Esophagus (tissue), 2 donors: ENCODE measurements around the gene MELTF. TPM values are rescaled to one million over a fixed set of nuclear protein-coding genes. Genes with fewer than 3 reads are reported as not detected.

Experiments
- H3K27ac ChIP-seq, 2 donors: one replicate each; pipeline ENCODE4 v1.5.1; 2013; ENCODE audit warnings: low read depth in 2 of 2, mild to moderate bottlenecking in 2 of 2, inconsistent platforms in 1 of 2, low read length in 1 of 2, moderate library complexity in 1 of 2
- H3K27me3 ChIP-seq, 2 donors: one replicate each; pipeline ENCODE4 v1.6.1; 2013; ENCODE audit warnings: low read length in 2 of 2, control low read depth in 1 of 2, mild to moderate bottlenecking in 1 of 2; ENCODE audit not compliant: insufficient read depth in 2 of 2, control insufficient read depth in 1 of 2
- H3K36me3 ChIP-seq, 2 donors: one replicate each; pipeline ENCODE4 v1.6.1; 2013; ENCODE audit warnings: low read length in 1 of 2; ENCODE audit not compliant: control insufficient read depth in 2 of 2, insufficient read depth in 2 of 2
- H3K4me1 ChIP-seq, 2 donors: one replicate each; pipeline ENCODE4 v1.6.1; 2013; ENCODE audit warnings: low read length in 1 of 2; ENCODE audit not compliant: control insufficient read depth in 2 of 2, insufficient read depth in 2 of 2
- H3K4me3 ChIP-seq, 2 donors: one replicate each; pipeline ENCODE4 v1.5.1; 2013; ENCODE audit warnings: low read length in 2 of 2, mild to moderate bottlenecking in 2 of 2, low read depth in 1 of 2, moderate library complexity in 1 of 2
- H3K9me3 ChIP-seq, 2 donors: one replicate each; pipeline ENCODE4 v1.6.1; 2013; ENCODE audit warnings: mild to moderate bottlenecking in 2 of 2, low read depth in 1 of 2, low read length in 1 of 2, moderate library complexity in 1 of 2; ENCODE audit not compliant: control insufficient read depth in 2 of 2, insufficient read depth in 1 of 2
- WGBS, 2 donors: extraction: QIAGEN DNeasy Blood & Tissue Kit; methylation state at CpG; one replicate each; pipeline ENCODE4 v1.1.7; 2013; 5-methylcytosine and 5-hydroxymethylcytosine counted together
- polyA plus RNA-seq, 2 donors: library from polyadenylated mRNA; stranded (reverse); fragments of 200-250 nt; gene quantifications; one replicate each; pipeline ENCODE4 v1.2.3, GENCODE V29; 2013
- donor health status: healthy with polysubstance abuse.
- donor health status: Bipolar disorder and iron deficiency.

MELTF gene
- polyA plus RNA-seq, 2 donors = 1.9 to 3.0 TPM

DNA sequence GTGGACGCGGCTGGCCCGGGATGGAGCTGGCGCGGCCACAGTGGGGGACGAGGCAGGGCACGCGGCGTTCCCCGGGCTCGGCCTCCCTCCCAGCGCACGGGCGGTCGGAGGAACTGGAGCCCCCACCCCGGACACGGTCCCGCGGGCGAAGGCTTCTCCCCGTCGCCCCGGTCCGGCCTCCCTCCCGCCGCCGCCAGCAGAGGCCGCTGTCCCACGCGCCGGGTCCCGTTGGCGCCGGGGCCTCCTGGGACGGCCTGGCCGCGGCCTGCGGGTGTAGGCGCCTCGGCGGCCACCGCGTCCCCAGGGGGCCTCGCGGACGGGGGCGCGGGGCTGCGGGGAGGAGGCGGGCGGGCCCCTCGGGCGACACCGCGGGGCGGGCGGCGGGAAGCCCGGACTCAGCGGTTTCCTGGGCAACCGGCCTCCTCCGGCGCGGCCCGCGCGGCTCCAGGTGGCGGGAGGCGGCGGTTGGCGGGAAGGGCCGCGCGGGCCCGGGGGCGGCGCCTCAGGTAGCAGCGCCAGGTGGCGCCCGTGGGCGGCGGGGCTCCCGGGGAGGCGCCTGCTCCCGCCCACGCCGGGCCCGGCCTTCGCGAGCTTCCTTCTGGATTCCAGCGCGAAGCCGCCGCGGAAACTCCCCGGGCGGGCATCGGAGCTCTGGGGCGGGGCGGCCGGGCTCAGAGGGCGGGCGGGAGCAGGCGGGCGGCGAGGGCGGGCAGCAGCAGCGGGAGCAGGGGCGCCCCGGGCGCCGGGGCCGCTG is 26.7 kb downstream of the MELTF start:
- Histone ChIP-seq H3K9me3 (peaks cover 0 to 3% of the 10 kb centered on the region in 2 donors), H3K27me3 (no peaks in the 10 kb centered on the region), H3K4me3 (peak overlapping the region; percentile 60), H3K4me1 (peaks cover 0 to 8% of the 10 kb centered on the region in 2 donors), H3K36me3 (no peaks in the 10 kb centered on the region), H3K27ac (peak overlapping the region; percentile 88)
- WGBS, 2 donors = 1% methylated on average over 14 to 113 of the region's 113 CpGs

DNA sequence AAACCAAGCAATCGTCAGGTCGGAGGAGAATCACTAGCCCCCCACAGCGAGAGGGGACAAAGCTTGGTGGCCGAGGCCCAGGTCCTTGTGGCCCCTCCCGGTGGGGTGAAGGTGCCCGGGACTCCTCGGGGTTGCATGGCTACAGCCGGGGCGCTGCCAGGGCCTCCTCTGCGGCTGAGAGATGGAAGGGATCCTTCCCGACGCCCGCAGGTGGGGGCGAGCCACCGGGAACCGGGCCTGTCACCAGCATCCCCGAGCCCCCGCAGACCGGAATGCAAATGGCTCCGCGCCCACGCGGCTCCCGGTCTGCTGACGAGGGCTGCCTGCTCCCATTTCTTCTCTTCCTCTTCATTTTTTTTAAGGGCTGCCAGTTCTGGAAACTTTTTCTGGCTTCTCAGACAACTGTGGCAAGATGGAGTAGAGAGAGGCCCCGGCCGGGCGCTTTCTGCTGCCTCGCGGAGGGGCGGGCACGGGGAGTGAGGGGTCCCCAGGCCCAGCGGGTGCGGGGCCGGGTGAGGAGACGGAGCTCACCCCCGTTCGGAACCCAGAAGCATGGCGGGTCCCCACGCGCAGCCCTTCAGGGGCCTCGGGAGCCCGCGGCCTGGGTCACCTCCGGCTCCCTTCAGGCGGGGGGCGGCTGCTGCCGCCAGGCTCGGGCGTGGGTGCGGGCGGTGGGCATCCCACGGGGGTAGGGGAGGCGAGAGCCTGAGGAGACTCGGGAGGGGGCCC is 27.5 kb downstream of the MELTF start:
- no peaks in the 10 kb centered on the region for H3K36me3 ChIP-seq
- peaks cover 0 to 3% of the 10 kb centered on the region in 2 donors for H3K9me3 ChIP-seq
- peak overlapping the region; percentile 88 for H3K27ac ChIP-seq
- H3K4me1 ChIP-seq = peaks cover 0 to 8% of the 10 kb centered on the region in 2 donors
- H3K27me3 ChIP-seq = no peaks in the 10 kb centered on the region
- 15 to 35% methylated on average over 47 to 55 of the region's 55 CpGs for WGBS, 2 donors
- H3K4me3 ChIP-seq = peak overlapping the region; percentile 60

DNA sequence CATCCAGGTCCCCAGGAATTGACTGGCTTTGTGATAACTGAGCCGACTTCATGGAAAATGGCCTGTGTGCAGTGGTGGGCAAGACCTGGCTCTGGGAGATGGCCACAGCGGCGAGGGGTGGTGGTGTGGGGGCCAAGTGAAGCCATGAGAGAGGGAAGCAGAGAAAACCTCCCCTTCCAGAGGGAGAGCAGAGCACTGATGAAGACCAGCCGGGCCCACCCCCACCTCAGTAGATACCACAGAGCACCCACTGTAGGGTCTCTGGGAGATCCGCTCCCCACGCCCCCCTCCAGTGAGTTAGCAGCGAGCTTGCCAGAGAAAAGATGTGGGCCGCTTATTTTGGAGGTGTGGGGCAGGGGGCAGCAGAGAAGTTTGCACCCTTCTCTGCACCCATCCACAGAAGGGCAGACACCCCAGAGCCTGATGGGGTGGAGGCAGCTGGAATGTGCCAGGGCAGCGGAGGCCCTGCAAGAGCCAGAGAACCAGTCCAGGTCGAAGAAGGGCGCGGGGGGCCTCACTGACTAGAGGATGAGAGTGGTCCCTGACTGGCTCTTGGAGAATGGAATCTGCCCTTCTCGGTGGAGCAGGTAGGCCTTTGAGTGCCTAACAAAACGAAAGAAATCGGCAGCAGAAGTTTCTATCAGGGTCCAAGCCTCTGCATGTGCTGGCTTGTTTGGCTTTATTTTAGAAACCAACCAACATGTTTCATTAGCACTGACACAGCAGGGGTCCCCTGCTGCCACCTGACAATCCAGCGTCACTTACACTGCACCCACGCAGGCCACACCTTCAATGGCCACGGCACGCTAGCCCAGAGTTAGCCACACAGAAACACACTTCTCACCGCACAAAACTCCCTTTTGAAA is 28.3 kb downstream of the MELTF start:
- H3K36me3 ChIP-seq = no peaks in the 10 kb centered on the region
- H3K9me3 ChIP-seq = peaks cover 0 to 3% of the 10 kb centered on the region in 2 donors
- H3K27me3 ChIP-seq = no peaks in the 10 kb centered on the region
- peak overlapping the region; percentile 60 for H3K4me3 ChIP-seq
- H3K4me1 ChIP-seq = peaks cover 0 to 10% of the 10 kb centered on the region in 2 donors
- peak overlapping the region; percentile 88 for H3K27ac ChIP-seq
- 76 to 83% methylated on average over 20 of the region's 20 CpGs for WGBS, 2 donors

DNA sequence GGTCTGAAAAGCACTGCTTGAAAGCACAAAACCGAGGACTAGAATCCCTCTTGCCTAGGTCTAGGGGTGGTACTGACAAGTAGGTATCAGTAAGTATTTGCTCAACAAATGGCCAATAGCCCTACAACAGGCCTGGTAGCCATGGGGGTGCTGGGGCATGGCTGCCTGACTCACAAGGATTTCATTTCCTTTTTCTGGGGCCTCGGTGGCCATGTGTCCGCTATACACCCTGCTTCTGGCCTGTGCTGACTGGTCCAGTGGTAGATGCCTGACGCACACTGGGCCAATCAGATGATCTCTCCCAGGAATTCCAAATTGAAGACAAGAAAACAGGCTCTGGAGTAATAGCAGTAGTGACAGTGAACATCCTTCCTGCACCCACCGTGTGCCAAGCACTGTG is 29.4 kb downstream of the MELTF start:
- H3K27ac ChIP-seq = no peak overlapping the region
- no peaks in the 10 kb centered on the region for H3K36me3 ChIP-seq
- H3K4me1 ChIP-seq = peaks cover 0 to 10% of the 10 kb centered on the region in 2 donors
- H3K4me3 ChIP-seq = no peak overlapping the region
- 84 to 85% methylated on average over 5 of the region's 5 CpGs for WGBS, 2 donors
- H3K27me3 ChIP-seq = no peaks in the 10 kb centered on the region
- peaks cover 0 to 3% of the 10 kb centered on the region in 2 donors for H3K9me3 ChIP-seq

DNA sequence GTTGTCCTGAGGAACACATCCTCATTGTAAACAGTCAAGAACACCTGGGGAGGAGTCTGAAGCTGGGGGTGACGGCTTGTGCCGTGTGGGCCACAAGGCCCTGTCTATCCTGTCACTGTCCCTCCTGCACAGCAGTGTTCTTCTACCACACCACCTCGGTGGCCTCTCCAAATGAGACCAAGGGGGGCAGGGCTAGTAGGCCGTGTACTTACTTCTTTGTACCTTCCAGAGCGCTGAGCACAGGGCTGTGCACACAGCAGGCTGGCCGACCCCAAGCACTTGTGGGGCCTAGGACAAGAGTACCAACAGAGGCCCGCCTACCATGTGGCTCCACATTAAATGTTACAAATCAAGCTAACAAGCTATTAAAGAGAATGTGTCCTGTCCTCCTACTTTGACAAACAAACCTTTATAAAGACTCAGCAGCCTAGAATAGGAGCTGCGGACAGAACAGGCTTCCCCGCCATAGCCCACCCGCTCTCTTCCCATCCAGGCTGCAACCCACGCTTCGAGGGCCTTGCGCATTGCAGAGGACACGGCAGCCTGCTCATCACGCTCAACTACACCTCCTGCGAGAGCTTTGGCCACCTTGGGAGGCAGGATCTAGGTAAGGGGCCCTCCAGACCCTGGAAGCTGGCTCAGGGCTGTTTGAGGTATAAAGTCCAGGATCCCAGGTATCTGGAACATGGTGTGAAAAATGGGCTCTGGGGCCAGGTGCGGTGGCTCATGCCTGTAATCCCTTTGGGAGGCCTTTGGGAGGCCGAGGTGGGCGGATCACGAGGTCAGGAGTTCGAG is 30.5 kb downstream of the MELTF start:
- no peaks in the 10 kb centered on the region for H3K27me3 ChIP-seq
- WGBS, 2 donors = 88 to 90% methylated on average over 21 of the region's 21 CpGs
- no peaks in the 10 kb centered on the region for H3K36me3 ChIP-seq
- H3K27ac ChIP-seq = no peak overlapping the region
- no peak overlapping the region for H3K4me3 ChIP-seq
- peaks cover 0 to 12% of the 10 kb centered on the region in 2 donors for H3K4me1 ChIP-seq
- H3K9me3 ChIP-seq = peaks cover 0 to 3% of the 10 kb centered on the region in 2 donors

DNA sequence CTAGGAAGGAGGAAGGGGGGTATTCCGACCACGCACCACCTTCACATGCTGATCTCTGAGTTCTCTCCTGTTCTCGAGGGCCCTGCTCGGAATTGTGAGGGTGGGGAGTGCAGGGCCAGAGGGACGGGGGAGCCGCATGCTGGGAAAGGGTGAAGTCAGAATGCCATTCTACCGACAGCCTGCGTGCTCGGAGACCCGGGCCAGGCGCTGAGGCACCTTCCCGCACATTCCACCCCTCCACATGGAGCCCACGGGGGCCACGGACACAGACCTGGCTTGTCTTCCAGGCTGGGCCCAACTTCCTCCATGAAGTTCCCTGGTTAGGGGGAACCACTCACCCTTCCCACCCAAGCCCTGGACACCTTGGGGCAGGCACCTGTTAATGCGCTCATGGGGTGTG is 32.3 kb downstream of the MELTF start:
- Histone ChIP-seq H3K27me3 (no peaks in the 10 kb centered on the region), H3K36me3 (no peaks in the 10 kb centered on the region), H3K4me1 (peaks cover 0 to 7% of the 10 kb centered on the region in 2 donors)

DNA sequence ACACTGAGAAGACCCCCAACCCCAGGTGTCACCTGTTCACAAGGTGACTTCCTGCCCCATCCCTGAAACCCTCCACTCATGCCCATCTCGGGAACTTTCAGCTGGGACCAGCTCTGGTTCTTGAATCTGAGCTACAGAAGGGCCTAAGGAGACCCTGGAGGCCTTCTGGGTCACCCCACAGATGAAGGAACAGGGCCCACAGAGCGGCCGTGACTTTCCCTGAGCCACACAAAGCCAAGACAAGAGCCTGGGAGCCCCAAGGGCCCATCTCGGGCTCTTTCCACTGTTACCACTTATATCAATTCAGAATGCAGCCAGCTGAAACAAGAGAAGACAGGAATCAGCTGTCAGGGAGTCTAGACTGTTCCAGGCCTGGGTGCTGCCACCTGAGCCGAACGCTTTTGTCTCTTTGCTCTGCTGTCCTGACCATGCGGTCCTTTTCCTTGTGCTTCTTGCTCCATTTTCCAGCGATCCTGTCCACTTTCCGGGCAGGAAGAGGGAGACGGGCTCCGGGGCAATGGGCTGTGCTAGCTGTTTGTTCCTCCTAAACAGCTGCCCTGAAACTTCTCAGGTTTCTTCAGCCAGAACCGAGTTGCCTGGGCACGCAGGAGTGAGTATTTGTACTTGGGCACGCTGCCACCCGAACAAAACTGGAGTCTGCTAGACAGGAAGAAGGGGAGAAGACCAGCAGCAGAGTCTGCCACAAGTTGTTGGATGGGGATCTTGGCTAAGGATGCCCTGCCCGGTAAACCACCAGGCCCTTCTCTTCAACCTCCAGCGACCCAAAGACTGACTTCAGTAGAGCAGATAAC is 33.0 kb downstream of the MELTF start:
- Histone ChIP-seq H3K27ac (peak overlapping the region; percentile 55 to 80), H3K27me3 (no peaks in the 10 kb centered on the region), H3K36me3 (no peaks in the 10 kb centered on the region), H3K9me3 (peaks cover 0 to 3% of the 10 kb centered on the region in 2 donors), H3K4me3 (no peak overlapping the region), H3K4me1 (peaks cover 0 to 7% of the 10 kb centered on the region in 2 donors)
- 48 to 66% methylated on average over 17 of the region's 17 CpGs for WGBS, 2 donors

More for the DNA sequence above, 32.3 kb downstream of the MELTF start:
- 88 to 91% methylated on average over 15 of the region's 15 CpGs for WGBS, 2 donors
- H3K9me3 ChIP-seq = peaks cover 0 to 3% of the 10 kb centered on the region in 2 donors
- no peak overlapping the region for H3K4me3 ChIP-seq
- H3K27ac ChIP-seq = peak overlapping the region in 1 of 2 donors; percentile 45

DNA sequence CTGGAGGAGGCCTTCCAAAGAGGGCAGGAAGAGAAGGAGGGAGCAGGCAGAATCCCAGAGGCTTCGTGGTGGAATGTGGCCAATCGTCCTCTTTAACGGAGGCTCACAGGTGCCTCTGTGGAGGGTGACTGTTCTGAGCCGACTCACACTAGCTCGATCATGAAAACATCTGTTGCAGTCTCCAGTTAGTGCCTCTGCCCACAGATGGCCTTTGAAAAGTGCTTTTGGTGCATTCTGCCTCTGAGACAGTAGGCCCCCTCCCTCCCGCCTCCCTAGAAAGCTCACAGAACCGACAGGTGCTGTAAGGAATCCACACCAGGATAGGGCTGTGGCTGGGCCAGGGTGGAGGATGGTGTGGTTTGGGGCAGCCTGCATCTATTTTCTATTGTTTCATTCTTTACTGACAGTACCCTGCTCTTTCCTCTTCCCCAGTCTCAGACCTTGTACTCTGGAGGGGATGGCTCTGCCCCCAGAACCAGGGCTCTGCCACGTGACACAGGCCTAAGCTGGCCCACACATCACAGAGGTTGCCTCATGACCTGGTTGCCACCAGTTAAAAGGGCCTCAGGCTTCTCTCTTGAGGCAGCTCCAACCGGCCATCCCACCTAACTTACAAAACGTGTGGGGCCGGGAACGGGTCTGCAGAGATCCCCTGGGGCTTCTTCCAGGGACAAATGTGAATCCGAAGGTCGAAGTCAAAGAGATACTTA is 33.8 kb downstream of the MELTF start:
- no peak overlapping the region for H3K4me3 ChIP-seq
- WGBS, 2 donors = 61 to 71% methylated on average over 14 of the region's 14 CpGs
- no peaks in the 10 kb centered on the region for H3K36me3 ChIP-seq
- peaks cover 0 to 5% of the 10 kb centered on the region in 2 donors for H3K4me1 ChIP-seq
- no peaks in the 10 kb centered on the region for H3K27me3 ChIP-seq
- peaks cover 0 to 3% of the 10 kb centered on the region in 2 donors for H3K9me3 ChIP-seq
- peak overlapping the region in 1 of 2 donors; percentile 24 for H3K27ac ChIP-seq
